ENCODE data around the gene CTAG1A. TPM values are rescaled to one million over a fixed set of nuclear protein-coding genes. Genes with fewer than 3 reads are reported as not detected.
"Not testable (repeated sequence)": the region's sequence is repeated elsewhere in the genome, so short reads cannot be mapped to it uniquely, and the experiment has no call there.

The CTAG1A gene
- total RNA-seq, 1 donor from 2014 or later: not detected

DNA sequence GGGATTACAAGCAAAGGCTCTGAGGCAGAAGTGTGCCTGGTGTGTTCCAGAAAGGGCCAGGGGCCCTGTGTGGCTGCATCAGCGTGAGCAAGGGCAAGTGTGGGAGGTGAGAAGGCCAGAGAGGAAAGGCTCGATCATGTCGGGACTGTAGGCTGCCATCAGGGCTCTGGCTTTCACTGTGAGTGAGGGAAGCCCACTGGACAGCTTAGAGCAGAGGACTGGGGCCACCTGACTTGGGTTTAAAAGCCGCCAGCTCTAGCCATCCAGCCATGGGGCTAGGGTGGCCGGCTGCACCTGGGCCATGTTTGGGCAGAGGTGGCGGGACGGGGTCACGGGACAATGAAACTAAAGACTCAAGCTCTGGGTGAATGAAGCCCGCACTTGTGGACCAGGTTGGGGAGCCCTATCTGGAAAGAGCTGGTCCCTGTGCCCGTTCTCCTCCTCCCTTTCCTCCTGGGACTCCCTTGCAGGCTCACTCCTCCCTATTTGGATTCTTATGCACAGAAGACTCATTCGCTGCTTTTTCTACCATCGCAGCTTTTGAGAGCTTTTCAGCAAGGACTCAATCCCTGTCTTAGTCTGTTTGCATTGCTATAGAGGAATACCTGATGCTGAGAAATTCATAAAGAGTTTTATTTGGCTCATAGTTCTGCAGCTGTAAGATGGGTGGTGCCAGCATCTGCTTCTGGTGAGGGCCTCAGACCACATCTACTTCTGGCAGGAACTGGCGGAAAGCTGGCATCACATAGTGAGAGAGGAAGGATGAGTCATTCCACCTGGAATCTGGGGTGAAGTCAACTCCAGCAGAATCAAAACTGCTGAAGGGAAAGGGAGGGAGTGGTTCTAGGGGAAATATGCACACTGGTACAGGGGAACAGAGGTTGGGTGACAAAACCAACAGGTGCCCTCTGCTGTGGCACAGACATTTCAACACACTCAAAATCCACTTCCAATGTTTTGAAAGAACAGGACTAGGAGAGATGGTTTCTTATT, 18.8 kb downstream of the CTAG1A start:
- intact Hi-C loops (cut with DNase I): no loop called here
- no peak for ATAC-seq
- no peak for DNase-seq (ENCODE audit: missing footprints)

DNA sequence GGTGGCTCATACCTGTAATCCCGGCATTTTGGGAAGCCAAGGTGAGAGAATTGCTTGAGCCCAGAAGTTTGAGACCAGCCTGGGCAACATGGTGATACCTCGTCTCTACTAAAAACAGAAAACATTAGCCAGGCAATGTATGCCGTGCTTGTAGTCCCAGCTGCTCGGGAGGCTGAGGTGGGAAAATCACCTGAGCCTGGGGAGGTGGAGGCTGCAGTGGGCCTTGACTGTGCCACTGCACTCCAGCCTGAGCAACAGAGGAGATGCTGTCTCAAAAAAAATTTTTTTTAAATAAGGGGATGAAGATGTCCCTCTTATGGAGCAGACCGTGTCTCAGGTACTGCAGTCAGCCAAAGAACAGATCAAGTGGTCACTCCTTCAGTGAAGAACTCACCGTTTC, 20.6 kb downstream of the CTAG1A start:
- ATAC-seq (no peak), DNase-seq (ENCODE audit: missing footprints) (no peak)
- intact Hi-C loops (cut with DNase I): no loop called here

DNA sequence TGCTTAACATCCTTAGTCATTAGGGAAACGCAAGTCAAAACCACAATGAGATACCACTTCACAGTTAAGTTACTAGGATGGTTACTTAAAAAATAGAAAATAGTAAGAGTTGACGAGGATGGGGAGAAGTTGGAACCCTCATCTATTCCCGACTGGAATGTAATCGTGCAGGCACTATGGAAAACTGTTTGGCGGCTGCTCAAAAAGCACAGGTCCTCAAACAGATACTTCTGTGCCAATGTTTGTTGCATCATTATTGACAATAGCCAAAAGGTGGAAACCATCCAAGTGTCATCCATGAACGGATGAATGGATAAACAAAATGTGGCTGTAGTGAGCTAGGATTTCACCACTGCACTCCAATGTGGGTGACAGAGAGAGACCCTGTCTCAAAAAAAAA, 22.4 kb downstream of the CTAG1A start:
- no peak for ATAC-seq
- no peak for DNase-seq (ENCODE audit: missing footprints)
- intact Hi-C loops (cut with DNase I): no loop called here

DNA sequence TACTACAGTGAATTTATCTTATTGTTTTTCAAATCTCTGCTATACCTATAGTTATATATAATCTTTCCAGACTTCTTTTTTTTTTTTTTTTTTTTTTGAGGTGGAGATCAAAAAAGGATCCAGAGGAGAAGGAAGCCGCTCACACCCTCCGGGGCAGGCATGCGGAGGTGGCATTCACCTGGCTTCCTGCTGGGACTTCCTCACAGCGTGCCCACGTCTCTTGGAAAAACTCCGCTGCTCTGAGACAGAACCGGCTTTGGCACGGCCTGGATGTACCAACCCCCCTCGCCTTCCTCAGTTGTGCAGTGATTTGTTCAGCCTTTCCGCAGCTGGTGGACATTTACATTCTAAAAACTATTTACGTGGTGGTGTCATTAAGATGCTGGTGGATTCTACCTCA, 23.0 kb downstream of the CTAG1A start:
- ATAC-seq; intact Hi-C loops (cut with DNase I); DNase-seq (ENCODE audit: missing footprints): not testable (repeated sequence)

GRCh38 chrX:154608823-154609222, 23.9 kb downstream of the CTAG1A start:
- DNase-seq (ENCODE audit: missing footprints); intact Hi-C loops (cut with DNase I); ATAC-seq: not testable (repeated sequence)

GRCh38 chrX:154611146-154611545, 26.2 kb downstream of the CTAG1A start:
- intact Hi-C loops (cut with DNase I): not testable (repeated sequence)

GRCh38 chrX:154613586-154613985, 28.7 kb downstream of the CTAG1A start:
- ATAC-seq; intact Hi-C loops (cut with DNase I); DNase-seq (ENCODE audit: missing footprints): not testable (repeated sequence)

More at GRCh38 chrX:154611146-154611545, 26.2 kb downstream of the CTAG1A start:
- not testable (repeated sequence) for ATAC-seq; DNase-seq (ENCODE audit: missing footprints)

GRCh38 chrX:154619182-154619581, 34.2 kb downstream of the CTAG1A start, which contains the start of gene CTAG1B:
CTAG1B (minus strand) TSS chrX:154619282; CDS start chrX:154619218, 64 bp downstream.
- not testable (repeated sequence) for ATAC-seq; DNase-seq (ENCODE audit: missing footprints)

DNA sequence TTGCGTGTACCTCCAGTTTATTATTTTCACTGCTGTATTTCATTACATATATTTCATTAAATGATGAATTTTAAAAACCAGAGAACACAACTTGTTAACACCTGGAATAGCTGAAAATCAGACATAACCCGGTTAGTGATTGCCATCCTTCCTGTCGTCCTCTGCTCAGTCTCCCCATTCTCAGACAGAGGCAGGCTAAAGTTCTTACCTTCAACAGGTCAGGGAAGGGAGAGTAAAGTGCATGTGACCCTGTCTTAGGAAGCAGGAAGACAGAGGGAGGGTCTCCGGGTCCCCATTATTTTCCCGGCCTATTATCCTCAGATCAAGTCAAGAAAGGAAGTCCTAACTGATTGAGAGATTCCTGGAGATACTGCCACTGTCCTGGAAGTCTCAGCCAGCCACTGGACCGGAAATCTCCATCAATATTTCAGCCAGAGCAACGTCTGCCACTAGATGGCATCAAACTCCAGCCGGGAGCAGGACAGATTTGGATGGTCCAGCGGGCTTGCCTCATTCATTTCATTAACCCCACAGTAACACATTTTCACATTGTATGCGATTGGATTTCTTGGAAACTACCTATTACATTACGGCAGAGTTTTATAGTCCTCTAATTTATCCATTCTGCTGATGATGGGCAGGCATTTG, 36.0 kb downstream of the CTAG1A start:
- intact Hi-C loops (cut with DNase I); DNase-seq (ENCODE audit: missing footprints): not testable (repeated sequence)
- peak; percentile 62 for ATAC-seq

More at GRCh38 chrX:154619182-154619581, 34.2 kb downstream of the CTAG1A start, which contains the start of gene CTAG1B:
- intact Hi-C loops (cut with DNase I): not testable (repeated sequence)

- peak; percentile 60 for ATAC-seq
- intact Hi-C loops (cut with DNase I); DNase-seq (ENCODE audit: missing footprints): not testable (repeated sequence)
Measured at GRCh38 chrX:154628960-154629359, 44.0 kb downstream of the CTAG1A start.

GRCh38 chrX:154630949-154631348, 46.0 kb downstream of the CTAG1A start:
- DNase-seq (ENCODE audit: missing footprints); intact Hi-C loops (cut with DNase I); ATAC-seq: not testable (repeated sequence)

DNA sequence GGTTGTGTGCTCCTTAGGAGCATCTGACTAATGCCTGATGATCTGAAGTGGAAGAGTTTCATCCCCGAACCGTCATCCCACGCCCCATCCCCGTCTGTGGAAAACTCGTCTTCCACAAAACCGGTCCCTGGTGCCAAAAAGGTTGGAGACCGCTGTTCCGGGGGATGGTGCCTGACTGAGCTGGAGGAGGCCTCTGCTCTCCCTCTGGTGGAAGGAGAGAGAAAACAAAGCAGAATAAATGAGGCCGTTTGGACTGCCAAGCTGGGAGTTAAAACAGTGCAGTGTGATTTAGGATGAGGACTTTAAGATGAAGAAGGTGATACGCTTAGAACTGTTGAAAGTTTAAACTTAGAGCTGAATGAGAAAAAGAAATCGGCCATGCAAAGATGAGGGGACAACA, 48.7 kb downstream of the CTAG1A start:
- ATAC-seq; intact Hi-C loops (cut with DNase I); DNase-seq (ENCODE audit: missing footprints): not testable (repeated sequence)

Other genes starting within 250 kb of the CTAG1A start
- gene FLNA, start 210.5 kb upstream of the CTAG1A start, total RNA-seq: 253 TPM
- 51.1 TPM for gene EMD, start 205.8 kb upstream of the CTAG1A start, total RNA-seq
- gene RPL10, start 186.8 kb upstream of the CTAG1A start, total RNA-seq: 2,181 TPM
- 52.3 TPM for gene DNASE1L1, start 175.9 kb upstream of the CTAG1A start, total RNA-seq
- 36.1 TPM for gene TAFAZZIN, start 173.6 kb upstream of the CTAG1A start, total RNA-seq
- gene ATP6AP1, start 156.5 kb upstream of the CTAG1A start, total RNA-seq: 83.0 TPM
- 85.2 TPM for gene GDI1, start 148.0 kb upstream of the CTAG1A start, total RNA-seq
- gene FAM50A, start 141.0 kb upstream of the CTAG1A start, total RNA-seq: 47.3 TPM
- gene PLXNA3, start 126.9 kb upstream of the CTAG1A start, total RNA-seq: 23.2 TPM
- gene LAGE3, start 105.9 kb upstream of the CTAG1A start, total RNA-seq: 18.5 TPM
- gene UBL4A, start 98.5 kb upstream of the CTAG1A start, total RNA-seq: 58.4 TPM
- gene SLC10A3, start 94.5 kb upstream of the CTAG1A start, total RNA-seq: 13.0 TPM
- 62.1 TPM for gene FAM3A, start 68.9 kb upstream of the CTAG1A start, total RNA-seq
- 15.0 TPM for gene G6PD, start 38.3 kb upstream of the CTAG1A start, total RNA-seq
- 15.5 TPM for gene IKBKG, start 37.5 kb upstream of the CTAG1A start, total RNA-seq
- gene CTAG1B, start 34.1 kb downstream of the CTAG1A start, total RNA-seq: not detected
- gene CTAG2, start 68.4 kb downstream of the CTAG1A start, total RNA-seq: not detected
- 12.1 TPM for gene GAB3, start 165.9 kb downstream of the CTAG1A start, total RNA-seq
- 19.7 TPM for gene DKC1, start 177.7 kb downstream of the CTAG1A start, total RNA-seq
- 40.7 TPM for gene MPP1, start 220.4 kb downstream of the CTAG1A start, total RNA-seq
- not detected for gene SMIM9, start 249.5 kb downstream of the CTAG1A start, total RNA-seq